Kidney tubule cell (primary cell): Measurements from ENCODE around the gene CHI3L1.

ENCODE experiments used
- DNase-seq: peaks from one replicate; pipeline ENCODE4 v3.0.0-alpha.2; 2018; ENCODE audit warnings: low spot score

Gene CHI3L1

DNA sequence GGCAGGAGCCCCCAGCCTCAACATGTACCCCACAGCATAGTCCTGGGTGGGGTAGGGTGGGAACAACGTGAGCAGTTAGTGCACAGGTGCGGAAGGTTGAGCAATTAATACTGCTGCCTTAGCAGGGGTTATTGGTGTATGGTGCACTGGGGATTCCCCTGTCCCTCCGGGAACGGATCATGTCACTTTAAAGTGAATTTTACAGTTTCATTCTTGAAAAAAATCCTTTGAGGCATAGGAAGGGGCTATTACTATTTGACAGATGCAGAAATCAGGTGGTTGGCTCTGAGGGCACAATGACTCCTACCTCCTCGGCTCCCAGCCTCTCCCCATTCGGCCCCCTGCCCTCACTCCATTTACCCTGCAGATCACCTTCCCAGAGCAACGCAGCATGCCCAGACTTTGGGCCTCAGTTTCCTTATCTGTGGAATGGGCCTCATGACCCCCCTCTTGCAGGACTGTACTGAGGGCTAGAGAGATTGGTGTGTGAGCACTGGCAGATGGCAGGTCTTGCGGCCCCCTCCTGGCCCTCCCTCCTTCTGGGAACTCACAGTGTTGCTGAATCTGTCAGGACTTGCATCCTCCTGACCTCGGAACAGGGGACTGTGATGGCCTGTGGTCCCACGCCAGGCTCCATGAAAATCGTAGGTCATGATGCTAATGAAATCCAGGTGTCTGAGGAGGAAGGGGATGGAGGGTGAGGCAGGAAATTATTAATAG lies 5.7 kb downstream of the CHI3L1 start:
- no peak for DNase-seq

DNA sequence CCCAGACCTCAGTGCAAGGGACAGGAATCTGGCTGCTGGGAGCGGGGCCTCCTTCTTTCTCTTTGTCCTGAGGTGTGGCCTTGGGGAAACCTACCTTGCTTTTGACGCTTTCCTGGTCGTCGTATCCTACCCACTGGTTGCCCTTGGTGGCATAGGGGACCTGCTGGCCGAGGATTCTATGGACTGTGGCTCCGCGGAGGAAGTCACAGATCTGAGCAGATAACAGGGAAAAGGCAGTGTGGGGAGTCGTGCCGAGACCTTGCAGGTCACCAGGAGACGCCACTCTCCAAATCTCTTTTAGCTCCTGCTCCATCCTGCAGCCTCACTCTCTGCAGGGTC lies 6.9 kb downstream of the CHI3L1 start:
- no peak for DNase-seq

DNA sequence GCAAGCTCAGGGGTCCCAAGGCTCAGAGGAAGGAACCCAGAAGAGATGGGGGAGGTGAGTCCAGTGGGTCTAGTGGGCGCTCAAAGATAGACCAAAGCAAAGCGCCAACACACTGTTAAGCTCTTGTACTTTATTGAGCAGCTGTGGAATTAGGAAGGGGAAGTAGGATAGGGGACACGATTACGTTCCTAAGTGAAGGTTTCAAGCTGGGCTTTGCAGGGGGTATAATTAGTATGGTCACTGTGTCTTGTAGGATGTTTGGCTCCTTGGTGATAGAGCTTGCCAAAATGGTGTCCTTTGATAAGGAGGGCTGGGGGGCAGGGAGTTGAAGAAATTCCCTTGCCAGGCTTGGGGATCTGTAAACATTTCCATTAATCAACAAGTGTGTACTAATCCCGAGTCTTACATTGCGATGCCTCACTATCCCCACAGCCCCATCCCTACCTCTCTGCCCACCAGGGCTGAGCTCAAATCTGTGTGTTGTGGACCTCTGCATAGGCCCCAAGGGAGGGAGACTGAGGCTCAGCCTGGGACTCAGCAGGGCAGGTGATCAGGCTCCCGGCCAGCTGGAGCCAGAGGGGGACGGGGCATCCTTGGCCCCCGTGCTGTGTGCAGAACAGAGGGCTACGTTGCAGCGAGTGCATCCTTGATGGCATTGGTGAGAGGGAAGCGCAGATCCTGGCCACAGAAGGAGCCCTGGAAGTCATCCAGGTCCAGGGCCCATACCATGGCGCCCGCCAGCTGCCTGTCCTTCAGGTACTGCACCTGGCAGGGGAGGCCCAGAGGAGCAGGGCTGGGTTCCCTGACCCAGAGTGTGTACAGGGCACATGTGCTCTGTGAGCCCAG lies 7.5 kb downstream of the CHI3L1 start:
- DNase-seq = no peak

DNA sequence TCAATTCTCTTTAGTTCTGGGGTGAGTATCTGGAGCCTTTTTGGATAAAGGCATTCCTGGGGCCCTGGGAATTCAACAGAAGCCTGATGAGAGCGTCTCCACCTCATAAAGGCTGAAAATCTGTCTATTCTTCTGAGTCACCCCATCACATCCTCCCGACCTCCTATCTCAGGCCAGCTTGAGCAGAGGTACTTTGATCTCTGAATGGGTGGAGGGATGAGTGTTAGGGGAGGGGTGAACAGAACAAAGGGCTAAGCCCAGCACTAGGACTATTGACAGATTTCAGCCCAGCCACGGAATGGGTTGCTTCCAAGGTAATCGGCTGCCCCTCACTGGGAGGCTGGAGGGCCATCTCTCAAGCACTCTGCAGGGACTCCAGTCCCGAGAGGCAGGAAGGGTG lies 8.4 kb downstream of the CHI3L1 start:
- DNase-seq = peak; percentile 54

DNA sequence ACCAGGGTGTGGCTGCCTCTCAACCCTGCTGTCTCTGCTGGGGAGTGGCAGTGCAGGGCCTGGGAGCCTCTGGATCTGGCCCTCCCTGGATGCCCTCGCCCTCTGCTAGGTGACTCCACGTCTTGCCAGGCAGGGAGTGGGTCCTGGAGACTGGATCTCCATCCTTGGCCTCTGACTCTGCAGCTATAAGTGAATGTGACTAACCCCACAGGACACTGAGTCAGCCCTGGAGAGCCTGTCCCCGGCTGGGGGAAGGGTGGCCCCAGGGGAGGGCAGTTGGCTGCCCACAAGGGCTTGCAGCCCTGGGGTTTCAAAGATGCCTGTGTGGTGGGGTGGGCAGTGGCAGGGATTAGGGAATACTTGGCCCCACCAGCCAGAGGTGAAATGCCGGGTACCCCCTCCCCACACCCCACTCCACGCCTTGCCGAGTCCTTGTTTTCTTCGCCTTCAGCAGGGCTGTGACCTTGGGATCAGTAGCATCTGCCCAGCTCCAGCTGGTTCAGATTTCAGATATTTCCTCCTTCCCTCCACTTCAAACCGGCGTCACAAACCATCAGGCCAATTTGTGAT lies 8.9 kb downstream of the CHI3L1 start:
- DNase-seq = peak; percentile 90

DNA sequence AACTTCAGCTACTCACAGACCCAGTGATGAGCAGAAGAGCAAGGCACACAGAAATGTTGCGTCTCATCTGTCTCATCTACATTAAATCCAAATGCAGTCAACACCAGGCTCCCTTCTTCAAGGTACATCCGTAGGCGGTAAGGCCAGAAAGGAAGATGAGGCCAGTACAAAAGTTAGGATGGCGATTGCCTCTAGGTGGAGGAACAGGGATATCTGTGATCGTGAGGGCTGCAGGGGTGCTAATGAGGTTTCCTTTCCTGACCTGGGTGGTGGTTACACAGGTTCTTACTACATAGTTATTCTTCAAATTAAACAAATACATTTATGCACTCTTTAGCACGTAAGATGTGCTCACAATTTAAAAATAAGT lies 9.5 kb downstream of the CHI3L1 start:
- no peak for DNase-seq

DNA sequence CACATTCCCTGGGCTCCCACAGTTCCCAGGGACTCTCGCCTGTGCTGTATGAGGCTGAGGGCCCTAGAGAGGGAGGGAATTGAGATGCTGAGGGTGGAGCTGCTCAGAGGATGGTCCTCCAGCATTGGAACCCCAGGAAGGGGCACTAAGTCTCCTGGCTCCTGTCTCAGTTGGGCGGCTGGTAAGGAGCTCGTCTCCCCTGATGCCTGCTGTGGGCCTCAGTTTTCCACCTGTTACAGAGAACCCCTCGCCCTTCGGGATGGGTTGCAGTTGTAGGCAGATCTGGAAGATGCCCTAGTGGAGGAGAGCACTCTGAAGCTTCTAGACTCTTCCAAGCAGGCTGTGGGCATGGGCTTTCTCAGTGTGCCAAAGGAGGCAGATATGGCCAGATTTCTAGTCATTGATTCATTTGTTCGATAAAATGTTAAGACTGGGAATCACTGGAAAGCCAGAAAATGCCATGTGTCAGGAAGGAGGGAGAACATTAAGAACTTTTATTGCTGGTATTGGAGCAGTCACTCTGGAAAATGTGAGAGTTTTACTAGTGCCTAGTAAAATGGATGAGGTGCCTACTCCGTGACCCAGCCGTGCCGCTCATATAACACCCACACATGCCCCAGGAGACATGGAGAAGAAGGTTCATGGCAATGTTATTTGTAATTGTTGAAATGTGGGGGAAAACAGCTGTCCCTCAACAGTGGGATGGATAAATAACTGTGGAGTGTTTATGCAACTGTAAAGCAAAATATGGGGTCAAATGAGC lies 10.1 kb downstream of the CHI3L1 start:
- DNase-seq = no peak

DNA sequence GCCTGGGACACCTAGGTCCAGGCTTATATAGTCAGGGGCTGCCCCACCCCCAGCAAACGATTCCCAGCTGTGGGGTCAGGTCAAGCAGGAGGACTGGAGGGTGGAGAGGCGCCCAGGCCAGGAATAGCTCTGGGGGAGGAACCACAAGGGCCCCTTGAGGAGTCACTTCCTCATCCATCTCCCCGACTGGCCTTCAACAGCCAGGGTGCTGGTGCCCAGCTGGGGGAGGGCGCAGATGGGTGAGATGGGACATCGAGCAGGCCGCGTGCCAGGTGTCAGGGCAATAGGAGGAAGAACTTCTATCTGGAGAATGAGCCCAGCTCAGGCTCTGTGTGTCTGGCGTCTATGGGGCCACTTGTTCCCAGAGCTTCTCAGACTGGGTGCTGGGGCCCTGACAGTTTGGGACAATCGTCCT lies 10.7 kb downstream of the CHI3L1 start:
- peak; percentile 24 for DNase-seq

DNA sequence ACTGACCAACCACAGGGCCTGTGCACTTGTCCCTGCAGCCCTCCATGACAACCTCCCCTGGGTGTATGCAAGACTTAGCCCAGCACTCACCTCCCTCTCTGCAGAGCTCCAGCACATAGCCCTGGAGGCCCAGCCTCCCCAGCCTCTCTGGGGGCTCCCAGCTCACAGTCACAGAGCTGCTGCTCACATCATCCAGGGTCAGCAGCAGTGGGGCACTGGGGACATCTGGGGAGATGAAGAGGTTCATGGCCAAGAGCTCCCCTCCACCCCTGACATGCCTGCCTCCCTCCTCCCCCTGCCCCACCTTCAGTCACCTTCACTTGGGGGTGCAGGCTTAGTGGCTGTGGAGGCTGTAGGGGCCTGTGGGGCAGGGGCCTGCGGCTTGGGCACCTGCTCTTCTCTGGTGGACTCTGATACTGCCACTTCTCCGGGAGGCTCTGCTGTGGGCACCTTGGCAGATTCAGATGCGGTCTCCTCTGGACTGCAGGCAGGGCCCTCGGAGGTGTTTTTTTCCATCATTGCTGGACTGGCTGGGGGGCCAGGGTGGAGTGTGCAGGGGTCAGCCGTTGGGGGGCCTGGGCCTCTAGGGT lies 11.2 kb downstream of the CHI3L1 start, which contains the start of gene MYBPH:
MYBPH (minus strand) TSS at position 590 of the 590 bp plus-strand sequence; CDS start at position 519, 71 bp downstream.
- DNase-seq = no peak

DNA sequence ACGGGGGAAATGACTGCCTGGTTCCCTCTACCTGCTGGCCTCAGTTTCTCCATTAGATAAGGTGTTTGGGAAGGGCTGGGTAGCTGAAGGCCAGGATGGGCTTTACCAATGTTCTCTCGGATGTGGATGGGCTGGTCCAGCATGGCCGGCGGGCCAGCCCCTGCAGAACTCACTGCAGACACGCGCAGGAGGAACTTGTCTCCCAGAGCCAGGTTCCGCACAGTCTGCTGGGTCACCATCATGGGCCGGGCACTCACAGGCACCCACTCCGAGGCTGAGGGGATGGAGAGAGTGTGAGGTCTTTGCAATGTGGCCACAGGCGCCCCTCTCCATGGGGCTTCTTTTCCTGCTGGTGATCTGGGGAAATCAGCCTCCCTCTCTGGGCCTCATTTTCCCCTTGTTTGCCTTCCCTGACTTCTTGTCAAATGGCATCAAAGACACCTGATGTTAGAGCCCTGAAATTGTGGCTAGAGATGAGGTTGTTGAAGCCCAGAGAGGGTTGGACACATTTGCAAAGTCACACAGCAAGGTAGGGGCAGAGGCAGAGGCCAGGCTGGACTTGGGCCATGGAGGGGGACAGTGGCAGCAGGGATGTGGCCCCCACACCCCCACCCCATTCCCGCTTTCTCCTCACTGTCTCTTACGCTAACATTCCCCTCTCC lies 12.0 kb downstream of the CHI3L1 start:
- no peak for DNase-seq

DNA sequence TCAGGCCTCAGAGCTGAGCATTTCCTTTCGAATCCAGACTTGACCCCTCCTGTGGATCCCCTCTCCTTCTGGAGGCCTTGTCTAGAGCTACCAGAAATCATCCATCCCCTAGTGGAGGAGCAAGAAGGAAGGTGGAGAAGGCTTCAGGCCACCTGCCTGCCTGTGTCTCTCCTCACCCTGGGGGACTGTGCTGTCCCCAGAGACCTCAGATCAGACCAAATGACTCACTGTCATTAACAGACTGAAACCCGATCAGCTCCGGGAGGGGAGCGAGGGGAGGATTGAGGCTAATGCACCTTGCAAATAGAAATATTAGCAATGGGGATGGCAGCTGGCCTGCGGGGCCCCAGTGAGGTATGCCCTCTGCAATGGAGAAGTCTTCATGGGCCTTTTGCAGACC lies 12.9 kb downstream of the CHI3L1 start:
- DNase-seq = peak; percentile 9

DNA sequence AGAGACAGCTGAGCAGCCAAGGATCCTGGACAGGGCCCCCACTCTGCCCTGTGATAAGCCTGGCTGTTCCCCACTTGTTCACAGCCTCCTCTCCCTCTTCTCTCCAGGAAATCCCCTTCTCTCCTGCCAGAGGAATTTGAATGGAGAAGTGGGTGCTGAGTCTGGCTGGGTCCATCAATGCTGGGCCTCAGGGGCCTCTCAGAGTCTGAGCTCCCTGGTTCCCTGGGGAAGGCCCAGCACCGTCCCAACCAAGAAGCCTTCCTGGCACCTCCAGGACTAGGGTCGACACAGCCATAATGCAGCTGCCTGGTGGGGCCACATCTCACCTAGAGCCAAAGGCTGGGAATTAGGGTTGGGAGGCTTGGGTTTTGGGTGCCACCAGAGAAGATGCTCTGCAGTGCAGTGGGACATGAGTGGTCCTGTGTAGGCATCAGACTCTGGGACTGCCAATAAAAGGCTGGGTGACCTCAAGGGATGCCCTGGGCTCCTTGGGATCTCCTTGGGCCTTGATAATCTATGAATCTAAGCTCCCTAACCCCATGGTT lies 13.4 kb downstream of the CHI3L1 start:
- DNase-seq = no peak

DNA sequence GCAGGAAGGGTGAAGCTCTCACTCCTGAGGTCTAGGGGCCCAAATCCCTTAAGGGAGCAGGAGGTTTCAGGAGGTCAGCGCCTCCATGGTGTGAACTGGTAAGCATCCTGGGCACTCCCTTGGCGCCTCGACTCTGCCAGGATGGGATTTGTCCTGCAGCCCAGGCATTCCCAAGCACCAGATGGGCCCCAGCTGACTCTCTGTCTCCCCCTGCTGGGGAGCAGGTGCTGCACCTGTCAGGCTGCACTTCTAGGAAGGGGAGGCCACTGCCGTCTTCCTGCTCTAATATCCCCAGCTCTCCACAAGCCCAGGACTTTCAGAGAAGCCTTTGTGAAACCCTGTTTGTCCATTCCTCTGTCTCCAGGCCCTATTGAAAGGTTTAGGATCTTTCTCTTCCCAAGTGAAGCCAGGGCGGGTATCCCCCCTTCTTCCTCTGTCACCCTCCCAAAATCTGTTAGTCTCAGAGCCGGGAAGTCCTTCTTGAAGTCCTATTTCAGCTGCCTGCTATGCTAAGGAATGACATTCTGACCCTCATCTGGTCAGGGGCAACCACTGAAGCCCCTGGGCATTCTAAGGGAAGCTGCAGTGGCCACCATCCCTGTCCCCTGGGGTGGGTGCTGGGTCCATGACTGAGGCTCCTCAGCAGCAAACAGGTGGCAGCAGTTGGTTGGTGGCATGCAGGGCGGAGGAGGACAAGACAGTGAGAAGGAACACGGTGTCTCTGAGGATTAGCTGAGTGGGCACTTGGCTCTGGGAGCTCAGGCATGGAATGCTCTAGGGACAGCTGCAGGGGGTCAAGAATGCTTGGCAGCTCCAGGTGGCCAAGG lies 14.1 kb downstream of the CHI3L1 start:
- peak; percentile 74 for DNase-seq

DNA sequence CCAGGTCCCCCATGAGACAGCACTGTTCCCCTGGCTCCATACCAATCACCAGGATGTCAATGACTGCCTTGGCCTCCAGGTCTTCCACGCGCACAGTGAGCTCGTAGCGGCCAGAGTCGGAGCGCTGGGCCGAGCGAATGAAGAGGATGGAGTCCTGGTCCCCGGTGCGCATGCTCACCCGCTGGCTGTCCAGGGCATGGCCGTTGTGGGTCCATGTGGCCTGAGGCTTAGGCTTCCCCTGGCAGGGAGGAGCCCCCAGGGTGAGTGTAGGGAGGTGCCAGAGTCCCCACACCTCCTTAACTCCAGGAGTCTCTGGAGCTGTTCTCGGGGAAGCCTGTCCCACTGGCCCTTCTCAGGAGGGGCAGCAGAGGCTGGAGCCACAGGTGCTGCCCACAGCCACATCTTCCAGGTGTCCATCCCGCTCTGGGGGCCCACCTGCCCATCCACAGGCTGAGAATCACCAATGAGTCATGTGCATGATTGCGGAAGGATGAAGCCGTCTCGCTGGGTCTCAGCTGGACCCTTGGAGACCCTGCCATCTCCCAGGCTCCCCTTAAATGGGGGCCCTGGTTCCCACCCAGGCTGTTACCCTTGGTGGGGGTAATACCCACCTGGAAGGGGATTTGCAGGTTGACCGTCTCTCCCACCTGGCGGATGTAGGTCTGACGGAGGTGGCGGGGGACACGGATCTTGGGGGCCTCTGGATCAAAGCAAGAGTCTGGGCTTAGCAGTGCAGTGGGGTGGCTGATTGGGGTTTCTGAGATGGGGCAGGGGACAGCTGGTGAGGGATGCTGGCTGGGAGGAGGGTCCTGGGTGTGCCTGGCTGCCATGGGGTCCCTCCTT lies 14.9 kb downstream of the CHI3L1 start:
- DNase-seq = no peak

DNA sequence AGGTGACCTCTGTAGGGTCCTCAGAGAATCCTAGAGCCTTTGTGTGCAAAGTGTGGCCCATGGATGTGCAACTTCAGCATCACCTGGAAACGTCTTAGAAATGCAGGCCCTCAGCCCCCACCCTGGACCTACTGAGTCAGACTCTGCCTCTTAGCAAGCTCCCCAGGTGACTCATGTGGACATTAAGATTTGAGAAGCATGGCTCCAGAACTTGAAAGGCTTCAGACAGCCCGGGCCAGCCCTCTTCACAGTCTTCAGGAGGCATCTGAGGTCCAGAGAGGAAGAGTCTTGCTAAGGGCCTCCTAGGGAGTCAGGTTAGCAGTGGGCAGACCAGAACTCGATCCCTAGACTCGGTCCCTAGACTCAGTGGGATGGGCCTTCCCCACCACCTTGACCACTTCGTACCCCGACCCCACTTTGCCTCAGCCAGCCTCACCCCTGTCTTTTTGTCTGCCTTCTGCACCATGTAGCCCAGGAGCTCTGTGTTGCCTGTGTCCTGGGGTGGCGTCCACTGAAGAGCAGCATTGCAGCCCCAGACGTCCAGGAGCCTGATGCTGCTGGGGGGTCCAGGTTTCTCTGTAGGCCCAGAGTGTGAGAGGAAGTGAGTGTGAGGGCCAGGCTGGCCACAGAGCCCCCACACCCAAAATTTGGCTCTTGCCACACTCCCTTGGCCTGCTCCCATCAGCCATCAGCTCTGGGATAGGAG lies 15.7 kb downstream of the CHI3L1 start:
- peak; percentile 58 for DNase-seq

DNA sequence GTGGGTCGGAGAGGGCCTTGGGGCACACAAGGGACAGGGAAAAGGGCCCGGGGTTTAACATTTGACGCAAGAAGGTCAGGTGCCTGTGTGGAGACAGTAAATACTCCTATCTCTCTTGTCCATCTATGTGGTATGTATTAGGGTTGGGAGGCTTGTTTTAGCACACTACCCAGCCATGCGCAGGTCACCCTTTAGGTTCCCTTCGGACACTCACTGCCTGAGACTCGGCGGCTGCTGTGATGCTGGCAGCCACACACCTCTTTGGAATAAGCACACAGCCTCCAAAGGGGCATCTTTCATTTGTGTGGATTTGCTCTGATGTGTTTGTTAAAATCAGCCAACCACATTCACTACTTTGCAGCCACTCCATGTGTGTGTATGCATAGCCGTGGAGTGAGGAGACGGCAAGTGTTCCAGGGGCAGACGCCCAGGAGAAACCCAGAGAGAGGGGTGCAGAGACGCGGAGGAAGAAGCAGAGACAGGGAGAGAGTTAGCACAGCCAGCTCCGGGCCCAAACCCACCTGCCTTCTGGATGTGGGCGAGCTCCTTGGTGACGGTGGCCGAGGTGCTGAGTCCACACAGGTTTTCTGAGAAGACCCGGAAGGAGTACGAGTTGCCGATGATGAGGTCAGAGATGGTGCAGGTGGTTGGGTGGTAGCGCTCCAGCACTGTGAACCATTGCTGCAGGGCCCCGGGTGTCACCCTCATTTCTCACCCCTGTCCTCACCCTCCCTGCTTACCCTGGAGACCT lies 16.6 kb downstream of the CHI3L1 start:
- no peak for DNase-seq

DNA sequence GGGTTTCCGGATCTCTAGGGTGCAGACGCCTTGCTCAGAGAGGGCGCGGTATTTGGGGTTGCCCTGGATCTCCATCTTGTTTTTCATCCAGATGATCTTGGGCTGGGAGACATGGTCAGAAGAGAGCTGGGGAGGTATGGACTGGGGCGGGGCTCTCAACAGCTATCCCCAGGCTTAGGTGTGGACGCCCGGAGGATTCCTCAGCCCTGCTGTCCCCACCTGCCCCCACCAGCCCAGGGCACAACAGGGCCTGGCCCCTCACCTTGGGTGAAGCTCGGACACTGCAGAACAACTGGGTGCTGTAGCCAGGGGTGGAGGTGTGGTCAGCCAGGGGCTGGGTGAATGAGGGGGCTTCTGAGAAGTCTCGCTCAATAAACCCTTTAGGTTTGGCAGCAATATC lies 17.5 kb downstream of the CHI3L1 start:
- no peak for DNase-seq

DNA sequence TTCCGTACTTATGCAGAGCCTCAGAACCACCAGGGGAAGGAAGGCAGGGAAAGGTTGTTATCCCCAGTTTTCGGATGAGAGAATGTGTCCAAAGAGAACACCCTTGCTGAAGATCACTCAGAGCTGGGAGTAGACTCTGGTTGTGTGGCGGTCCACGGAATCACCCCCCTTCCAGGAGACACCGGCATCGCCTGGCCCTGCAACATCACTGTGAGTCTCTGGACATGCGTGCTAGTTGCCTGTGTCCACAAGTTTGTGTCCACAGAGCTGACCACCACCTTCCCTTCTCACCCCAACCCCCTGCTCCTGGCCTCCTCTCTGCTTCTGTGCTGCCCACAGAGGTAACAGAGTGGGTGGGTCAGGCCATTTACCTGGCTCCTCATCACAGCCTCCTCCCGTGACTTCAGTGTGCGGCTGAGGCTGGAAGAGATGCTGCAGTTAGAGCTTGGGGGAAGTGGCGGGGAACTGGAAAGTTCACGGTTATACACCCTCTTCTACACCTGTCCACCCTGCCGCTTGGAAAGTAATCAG lies 18.2 kb downstream of the CHI3L1 start:
- DNase-seq = no peak
